SU-DHL-6 (cell line): Measurements from ENCODE around the gene CYB561.

ENCODE experiments used
- CTCF ChIP-seq: fragments of 200-600 bp; sonication (generic); IDR thresholded peaks from one replicate; pipeline ENCODE4 v1.5.1; 2017; ENCODE audit warnings: antibody characterized with exemption, mild to moderate bottlenecking, low read length, moderate library complexity; ENCODE audit not compliant: insufficient read depth, poor library complexity, severe bottlenecking
- EZH2phosphoT487 ChIP-seq: fragments of 200-600 bp; sonication (generic), shearing (Covaris generic); conservative IDR thresholded peaks from 2 replicates; pipeline ENCODE4 v1.6.1; 2018; ENCODE audit warnings: mild to moderate bottlenecking, antibody characterized with exemption, low read length, moderate library complexity, mixed read lengths

GRCh38 chr17:63436523-63437110, 9.5 kb downstream of the CYB561 start:
- no peak for TF ChIP-seq CTCF
- no peak for TF ChIP-seq EZH2phosphoT487
